ENCODE measurements around the gene CSTA.

DNA sequence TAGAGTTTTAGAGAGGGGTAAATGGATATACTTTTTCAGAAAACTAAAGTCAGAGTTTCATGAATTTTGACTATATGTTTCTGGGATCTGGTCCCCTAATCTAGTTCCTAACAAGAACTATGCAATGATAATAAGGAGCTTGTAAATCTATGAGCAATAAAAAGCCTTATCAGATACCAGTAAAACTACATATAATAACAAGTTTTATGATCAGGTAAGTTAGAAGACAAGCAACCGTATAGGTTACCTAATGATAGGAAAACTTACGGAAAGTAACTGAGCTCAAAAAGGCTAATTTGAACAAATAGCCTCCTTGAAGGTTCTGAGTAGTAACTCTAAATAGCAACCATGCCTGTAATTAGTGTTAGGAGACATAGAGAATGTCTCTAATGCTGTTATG, 37.0 kb downstream of the CSTA start:
- TF ChIP-seq, protein P1, sequence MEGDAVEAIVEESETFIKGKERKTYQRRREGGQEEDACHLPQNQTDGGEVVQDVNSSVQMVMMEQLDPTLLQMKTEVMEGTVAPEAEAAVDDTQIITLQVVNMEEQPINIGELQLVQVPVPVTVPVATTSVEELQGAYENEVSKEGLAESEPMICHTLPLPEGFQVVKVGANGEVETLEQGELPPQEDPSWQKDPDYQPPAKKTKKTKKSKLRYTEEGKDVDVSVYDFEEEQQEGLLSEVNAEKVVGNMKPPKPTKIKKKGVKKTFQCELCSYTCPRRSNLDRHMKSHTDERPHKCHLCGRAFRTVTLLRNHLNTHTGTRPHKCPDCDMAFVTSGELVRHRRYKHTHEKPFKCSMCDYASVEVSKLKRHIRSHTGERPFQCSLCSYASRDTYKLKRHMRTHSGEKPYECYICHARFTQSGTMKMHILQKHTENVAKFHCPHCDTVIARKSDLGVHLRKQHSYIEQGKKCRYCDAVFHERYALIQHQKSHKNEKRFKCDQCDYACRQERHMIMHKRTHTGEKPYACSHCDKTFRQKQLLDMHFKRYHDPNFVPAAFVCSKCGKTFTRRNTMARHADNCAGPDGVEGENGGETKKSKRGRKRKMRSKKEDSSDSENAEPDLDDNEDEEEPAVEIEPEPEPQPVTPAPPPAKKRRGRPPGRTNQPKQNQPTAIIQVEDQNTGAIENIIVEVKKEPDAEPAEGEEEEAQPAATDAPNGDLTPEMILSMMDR (IDR thresholded peaks at IDR 0.05; ENCODE audit: insufficient read depth, low read depth, low read length): no peak
- no peak for TF ChIP-seq EZH2 (IDR thresholded peaks at IDR 0.05; ENCODE audit: insufficient read depth, low read length)
